ENCODE data around the gene CPSF2.

Gene CPSF2

GRCh38 chr14:92134456-92134855, 12.7 kb downstream of the CPSF2 start:
- TF ChIP-seq ZNF274 (IDR thresholded peaks at IDR 0.05; ENCODE audit: low read depth, low read length) (no peak), SUZ12 (IDR thresholded peaks at IDR 0.05; ENCODE audit: extremely low read depth, insufficient read depth, insufficient read length) (no peak), YY1 (IDR thresholded peaks at IDR 0.05; ENCODE audit: insufficient read depth, insufficient read length) (no peak)
- peaks cover 82% of the 10 kb centered on the region for H3K36me3 ChIP-seq (ENCODE audit: insufficient read depth, insufficient read length, low read length)
- DNase-seq (ENCODE audit: low read depth, low spot score), result no peak
- H3K9ac ChIP-seq (ENCODE audit: insufficient read length, low read depth), result no peak overlapping the region
- H3K4me1 ChIP-seq (ENCODE audit: insufficient read depth, insufficient read length), result no peaks in the 10 kb centered on the region
- H3K27me3 ChIP-seq (ENCODE audit: insufficient read depth, insufficient read length), result no peaks in the 10 kb centered on the region
- H3K9me3 ChIP-seq (ENCODE audit: insufficient read depth, low read length), result no peaks in the 10 kb centered on the region
- no peak overlapping the region for H3K4me3 ChIP-seq (ENCODE audit: insufficient read length, low read depth)

DNA sequence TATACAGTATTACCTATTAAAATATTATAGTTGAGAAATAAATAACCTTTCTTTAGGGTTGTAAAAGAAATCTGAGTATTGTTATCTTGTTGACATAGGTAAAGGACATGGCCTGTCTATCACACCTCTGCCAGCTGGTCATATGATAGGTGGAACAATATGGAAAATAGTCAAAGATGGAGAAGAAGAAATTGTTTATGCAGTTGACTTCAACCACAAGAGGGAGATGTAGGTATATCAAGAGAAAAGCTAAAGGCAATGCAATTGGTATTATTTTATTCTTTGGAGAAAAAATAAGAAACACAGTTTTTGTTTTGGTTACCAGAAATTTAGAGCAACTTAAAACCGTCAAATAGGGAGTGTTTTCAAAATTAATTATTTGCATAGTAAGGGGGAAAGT, 13.5 kb downstream of the CPSF2 start:
- Histone ChIP-seq H3K9me3 (ENCODE audit: insufficient read depth, low read length) (no peaks in the 10 kb centered on the region), H3K4me1 (ENCODE audit: insufficient read depth, insufficient read length) (no peaks in the 10 kb centered on the region), H3K36me3 (ENCODE audit: insufficient read depth, insufficient read length, low read length) (peaks cover 77% of the 10 kb centered on the region)

DNA sequence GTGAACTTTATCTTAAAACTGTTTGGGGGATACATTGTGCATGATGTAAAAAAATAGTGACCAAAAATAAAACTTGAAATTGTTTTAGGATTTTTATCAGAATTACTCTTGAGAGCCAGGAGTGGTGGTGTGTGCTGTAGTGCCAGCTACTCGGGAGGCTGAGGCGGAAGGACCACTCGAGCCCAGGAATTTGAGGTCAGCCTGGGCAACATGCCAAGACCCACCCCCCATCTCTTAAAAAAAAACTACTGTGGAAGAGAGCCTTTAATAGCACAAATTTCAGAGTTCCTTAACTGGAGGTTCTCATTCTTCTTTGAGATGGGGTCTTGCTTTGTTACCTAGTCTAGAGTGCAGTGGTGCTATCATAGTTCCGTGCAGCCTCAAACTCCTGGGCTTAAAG, 21.5 kb downstream of the CPSF2 start:
- Histone ChIP-seq H3K27me3 (ENCODE audit: insufficient read depth, insufficient read length) (no peaks in the 10 kb centered on the region), H3K4me1 (ENCODE audit: insufficient read depth, insufficient read length) (no peaks in the 10 kb centered on the region), H3K9ac (ENCODE audit: insufficient read length, low read depth) (no peak overlapping the region), H3K4me3 (ENCODE audit: insufficient read length, low read depth) (no peak overlapping the region), H3K9me3 (ENCODE audit: insufficient read depth, low read length) (no peaks in the 10 kb centered on the region), H3K36me3 (ENCODE audit: insufficient read depth, insufficient read length, low read length) (peaks cover 76% of the 10 kb centered on the region)
- DNase-seq (ENCODE audit: low read depth, low spot score), result no peak
- no peak for TF ChIP-seq SUZ12 (IDR thresholded peaks at IDR 0.05; ENCODE audit: extremely low read depth, insufficient read depth, insufficient read length)
- TF ChIP-seq ZNF274 (IDR thresholded peaks at IDR 0.05; ENCODE audit: low read depth, low read length), result no peak
- no peak for TF ChIP-seq YY1 (IDR thresholded peaks at IDR 0.05; ENCODE audit: insufficient read depth, insufficient read length)

More for the DNA sequence above, 13.5 kb downstream of the CPSF2 start:
- DNase-seq (ENCODE audit: low read depth, low spot score), result no peak
- Histone ChIP-seq H3K4me3 (ENCODE audit: insufficient read length, low read depth) (no peak overlapping the region), H3K9ac (ENCODE audit: insufficient read length, low read depth) (no peak overlapping the region), H3K27me3 (ENCODE audit: insufficient read depth, insufficient read length) (no peaks in the 10 kb centered on the region)
- TF ChIP-seq YY1 (IDR thresholded peaks at IDR 0.05; ENCODE audit: insufficient read depth, insufficient read length) (no peak), ZNF274 (IDR thresholded peaks at IDR 0.05; ENCODE audit: low read depth, low read length) (no peak), SUZ12 (IDR thresholded peaks at IDR 0.05; ENCODE audit: extremely low read depth, insufficient read depth, insufficient read length) (no peak)

- Histone ChIP-seq H3K4me1 (ENCODE audit: insufficient read depth, insufficient read length) (no peaks in the 10 kb centered on the region), H3K4me3 (ENCODE audit: insufficient read length, low read depth) (no peak overlapping the region), H3K9me3 (ENCODE audit: insufficient read depth, low read length) (no peaks in the 10 kb centered on the region), H3K9ac (ENCODE audit: insufficient read length, low read depth) (no peak overlapping the region), H3K36me3 (ENCODE audit: insufficient read depth, insufficient read length, low read length) (peaks cover 79% of the 10 kb centered on the region), H3K27me3 (ENCODE audit: insufficient read depth, insufficient read length) (no peaks in the 10 kb centered on the region)
- no peak for DNase-seq (ENCODE audit: low read depth, low spot score)
- TF ChIP-seq ZNF274 (IDR thresholded peaks at IDR 0.05; ENCODE audit: low read depth, low read length) (no peak), SUZ12 (IDR thresholded peaks at IDR 0.05; ENCODE audit: extremely low read depth, insufficient read depth, insufficient read length) (no peak), YY1 (IDR thresholded peaks at IDR 0.05; ENCODE audit: insufficient read depth, insufficient read length) (no peak)
Observed at GRCh38 chr14:92143962-92144361, 22.2 kb downstream of the CPSF2 start.

GRCh38 chr14:92144708-92145107, 22.9 kb downstream of the CPSF2 start:
- Histone ChIP-seq H3K36me3 (ENCODE audit: insufficient read depth, insufficient read length, low read length) (peaks cover 86% of the 10 kb centered on the region), H3K9me3 (ENCODE audit: insufficient read depth, low read length) (no peaks in the 10 kb centered on the region), H3K4me3 (ENCODE audit: insufficient read length, low read depth) (no peak overlapping the region), H3K27me3 (ENCODE audit: insufficient read depth, insufficient read length) (no peaks in the 10 kb centered on the region), H3K4me1 (ENCODE audit: insufficient read depth, insufficient read length) (no peaks in the 10 kb centered on the region), H3K9ac (ENCODE audit: insufficient read length, low read depth) (no peak overlapping the region)
- TF ChIP-seq ZNF274 (IDR thresholded peaks at IDR 0.05; ENCODE audit: low read depth, low read length), result no peak
- no peak for TF ChIP-seq YY1 (IDR thresholded peaks at IDR 0.05; ENCODE audit: insufficient read depth, insufficient read length)
- no peak for TF ChIP-seq SUZ12 (IDR thresholded peaks at IDR 0.05; ENCODE audit: extremely low read depth, insufficient read depth, insufficient read length)
- no peak for DNase-seq (ENCODE audit: low read depth, low spot score)

DNA sequence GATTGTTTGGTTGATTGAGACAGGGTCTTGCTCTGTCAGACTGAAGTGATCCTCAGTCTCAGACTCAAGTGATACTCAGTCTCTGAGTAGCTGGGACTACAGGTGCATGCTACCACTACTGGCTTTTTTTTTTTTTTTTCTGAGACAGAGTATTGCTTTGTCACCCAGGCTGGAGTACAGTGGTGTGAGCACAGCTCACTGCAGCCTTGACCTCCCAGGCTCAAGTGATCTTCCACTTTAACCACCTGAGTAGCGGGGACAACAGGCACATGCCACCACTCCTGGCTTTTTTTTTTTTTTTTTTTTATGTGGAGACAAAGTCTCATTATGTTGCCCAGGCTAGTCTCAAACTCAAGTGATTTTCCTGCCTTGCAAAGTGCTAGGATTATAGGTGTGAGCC, 31.8 kb downstream of the CPSF2 start:
- Histone ChIP-seq H3K9ac (ENCODE audit: insufficient read length, low read depth) (no peak overlapping the region), H3K9me3 (ENCODE audit: insufficient read depth, low read length) (no peaks in the 10 kb centered on the region), H3K36me3 (ENCODE audit: insufficient read depth, insufficient read length, low read length) (peaks cover 68% of the 10 kb centered on the region), H3K27me3 (ENCODE audit: insufficient read depth, insufficient read length) (no peaks in the 10 kb centered on the region), H3K4me3 (ENCODE audit: insufficient read length, low read depth) (no peak overlapping the region), H3K4me1 (ENCODE audit: insufficient read depth, insufficient read length) (no peaks in the 10 kb centered on the region)
- no peak for DNase-seq (ENCODE audit: low read depth, low spot score)
- TF ChIP-seq ZNF274 (IDR thresholded peaks at IDR 0.05; ENCODE audit: low read depth, low read length) (no peak), YY1 (IDR thresholded peaks at IDR 0.05; ENCODE audit: insufficient read depth, insufficient read length) (no peak), SUZ12 (IDR thresholded peaks at IDR 0.05; ENCODE audit: extremely low read depth, insufficient read depth, insufficient read length) (no peak)

GRCh38 chr14:92154283-92154942, 32.6 kb downstream of the CPSF2 start:
- peaks cover 67% of the 10 kb centered on the region for H3K36me3 ChIP-seq (ENCODE audit: insufficient read depth, insufficient read length, low read length)
- no peaks in the 10 kb centered on the region for H3K27me3 ChIP-seq (ENCODE audit: insufficient read depth, insufficient read length)

More at GRCh38 chr14:92154283-92154942, 32.6 kb downstream of the CPSF2 start:
- H3K4me1 ChIP-seq (ENCODE audit: insufficient read depth, insufficient read length), result no peaks in the 10 kb centered on the region
- no peak for DNase-seq (ENCODE audit: low read depth, low spot score)
- no peaks in the 10 kb centered on the region for H3K9me3 ChIP-seq (ENCODE audit: insufficient read depth, low read length)
- TF ChIP-seq SUZ12 (IDR thresholded peaks at IDR 0.05; ENCODE audit: extremely low read depth, insufficient read depth, insufficient read length) (no peak), YY1 (IDR thresholded peaks at IDR 0.05; ENCODE audit: insufficient read depth, insufficient read length) (no peak), ZNF274 (IDR thresholded peaks at IDR 0.05; ENCODE audit: low read depth, low read length) (no peak)
- H3K9ac ChIP-seq (ENCODE audit: insufficient read length, low read depth), result no peak overlapping the region
- no peak overlapping the region for H3K4me3 ChIP-seq (ENCODE audit: insufficient read length, low read depth)
